Measurements from ENCODE around the gene POFUT1.

POFUT1 gene

DNA sequence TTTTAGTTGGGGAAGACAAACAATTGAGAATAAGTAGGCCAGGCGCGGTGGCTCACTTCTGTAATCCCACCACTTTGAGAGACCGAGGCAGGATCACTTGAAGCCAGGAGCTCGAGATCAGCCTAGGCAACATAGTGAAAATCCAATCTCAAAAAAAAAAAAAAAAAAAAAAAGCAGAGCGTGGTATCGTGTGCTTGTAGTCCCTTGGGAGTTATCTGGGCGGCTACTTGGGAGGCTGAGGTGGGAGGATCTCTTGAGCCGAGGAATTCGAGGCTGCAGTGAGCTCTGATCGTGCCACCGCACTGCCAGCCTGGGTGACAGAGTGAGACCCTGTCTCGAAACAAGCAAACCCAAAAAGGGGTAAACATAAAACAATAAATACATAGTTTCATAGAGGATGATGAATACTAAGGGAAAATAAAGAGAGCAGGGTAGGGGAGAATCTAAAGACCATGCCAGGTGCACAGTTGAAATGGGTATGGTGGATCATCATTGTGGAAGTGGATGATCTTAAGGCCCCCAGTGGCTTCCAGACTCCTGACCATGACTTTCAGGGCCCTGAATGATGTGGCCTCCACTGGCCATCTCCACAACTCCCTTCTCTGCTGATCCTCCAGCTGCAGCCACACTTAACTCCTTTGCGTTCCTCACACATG, 947 bp downstream of the POFUT1 start:
- no peak for DNase-seq

DNA sequence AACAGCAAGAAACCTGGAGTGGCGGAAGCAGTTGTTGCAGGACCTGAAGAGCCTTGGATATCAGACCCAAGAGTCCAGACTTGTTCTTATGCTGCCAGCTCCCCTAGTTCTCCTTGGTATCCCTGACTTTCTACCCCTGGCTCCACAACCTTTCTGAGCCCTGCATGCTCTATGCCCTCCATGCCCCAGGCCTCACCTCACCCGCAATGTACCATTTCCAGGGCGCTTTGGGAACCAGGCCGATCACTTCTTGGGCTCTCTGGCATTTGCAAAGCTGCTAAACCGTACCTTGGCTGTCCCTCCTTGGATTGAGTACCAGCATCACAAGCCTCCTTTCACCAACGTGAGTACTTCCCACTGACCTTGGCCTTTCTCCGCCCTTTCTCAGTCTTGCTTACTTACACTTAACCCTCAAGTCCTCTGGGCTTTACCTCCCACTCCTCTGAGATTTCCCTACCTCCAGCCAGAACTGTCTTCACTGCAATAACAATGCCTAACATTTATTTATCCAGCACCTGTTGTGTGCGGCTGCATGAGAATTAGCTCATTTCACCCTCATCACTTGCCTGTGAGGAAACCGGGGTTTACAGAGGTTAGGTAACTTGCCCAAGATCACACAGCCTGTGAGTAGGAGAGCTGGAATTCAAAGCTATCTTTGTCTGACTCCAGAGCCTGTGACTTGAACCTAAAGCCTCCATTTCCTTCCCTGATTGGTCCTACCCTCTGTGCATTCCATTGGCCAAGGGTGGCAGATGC, 2.3 kb downstream of the POFUT1 start:
- DNase-seq: no peak

DNA sequence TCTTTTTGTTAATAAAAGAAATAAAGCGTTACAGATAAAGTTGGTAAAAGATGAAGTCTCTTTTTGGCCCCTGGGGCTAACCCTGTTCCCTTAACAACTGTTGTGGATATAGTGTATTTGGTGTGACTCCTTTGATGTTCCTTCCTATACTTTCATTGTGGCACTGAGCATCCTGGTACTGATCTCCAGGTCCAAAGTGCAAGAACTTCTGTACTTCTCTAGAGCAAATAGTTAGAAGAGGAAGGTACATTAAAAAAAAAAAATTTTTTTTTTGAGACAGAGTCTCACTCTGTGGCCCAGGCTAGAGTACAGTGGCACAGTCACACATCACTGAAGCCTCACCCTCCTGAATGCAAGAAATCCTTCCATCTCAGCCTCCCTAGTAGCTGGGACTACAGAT, 6.2 kb downstream of the POFUT1 start:
- no peak for DNase-seq

GRCh38 chr20:32215147-32215546, 7.5 kb downstream of the POFUT1 start:
- DNase-seq: no peak

- no peak for DNase-seq
Measured at GRCh38 chr20:32215729-32216128, 8.0 kb downstream of the POFUT1 start.

GRCh38 chr20:32216179-32217142, 8.8 kb downstream of the POFUT1 start:
- no peak for DNase-seq

DNA sequence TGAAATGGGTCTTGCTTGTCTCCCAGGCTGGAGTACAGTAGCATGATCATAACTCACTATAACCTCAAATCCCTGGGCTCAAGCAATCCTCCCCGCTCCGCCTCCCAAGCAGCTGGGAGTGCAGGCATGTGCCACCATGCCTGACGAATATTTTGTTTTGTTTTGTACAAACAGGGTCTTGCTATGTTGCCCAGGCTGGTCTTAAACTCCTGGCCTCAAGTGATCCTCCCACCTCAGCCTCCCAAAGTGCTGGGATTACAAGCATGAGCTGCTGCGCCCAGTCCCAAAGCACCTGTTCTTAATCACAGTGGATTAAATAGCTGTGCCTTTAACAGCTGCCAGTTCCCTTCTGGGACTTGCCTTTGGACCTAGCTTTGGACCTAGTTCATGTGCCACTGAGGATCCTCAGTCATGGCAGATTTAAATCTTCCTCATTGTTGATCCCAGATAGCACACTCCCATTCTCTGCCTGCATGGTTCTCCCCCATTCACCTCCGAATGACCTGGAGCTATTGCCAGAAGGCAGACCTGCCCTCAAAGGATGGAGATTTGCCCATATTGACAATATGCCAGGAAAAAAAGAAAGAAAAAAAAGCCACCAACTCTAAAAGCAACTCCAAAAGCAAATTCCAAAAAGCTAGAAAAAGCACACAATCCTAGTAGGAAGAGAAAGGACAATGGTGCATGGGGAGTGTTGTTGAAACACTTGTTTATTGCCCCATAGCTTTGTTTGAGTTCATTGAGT, 10.6 kb downstream of the POFUT1 start:
- no peak for DNase-seq

GRCh38 chr20:32224463-32224862, 16.8 kb downstream of the POFUT1 start:
- no peak for DNase-seq

DNA sequence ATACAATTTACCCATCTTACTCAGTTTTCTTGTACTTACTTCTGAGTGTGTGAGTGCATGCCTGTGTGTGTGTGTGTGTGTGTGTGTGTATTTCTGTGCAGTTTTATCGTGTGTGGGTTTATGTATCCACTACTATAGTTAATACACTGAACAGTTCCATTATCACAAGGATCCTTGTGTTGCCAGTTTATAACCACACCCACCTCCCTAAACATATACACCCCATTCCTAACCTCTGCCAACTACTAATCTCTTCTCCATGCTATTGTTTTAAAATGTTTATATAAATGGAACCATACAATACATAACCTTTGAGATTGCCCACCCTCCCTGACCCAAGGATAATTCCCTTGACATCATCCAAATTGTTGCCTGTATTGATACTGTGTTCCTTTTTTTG, 18.7 kb downstream of the POFUT1 start:
- no peak for DNase-seq

DNA sequence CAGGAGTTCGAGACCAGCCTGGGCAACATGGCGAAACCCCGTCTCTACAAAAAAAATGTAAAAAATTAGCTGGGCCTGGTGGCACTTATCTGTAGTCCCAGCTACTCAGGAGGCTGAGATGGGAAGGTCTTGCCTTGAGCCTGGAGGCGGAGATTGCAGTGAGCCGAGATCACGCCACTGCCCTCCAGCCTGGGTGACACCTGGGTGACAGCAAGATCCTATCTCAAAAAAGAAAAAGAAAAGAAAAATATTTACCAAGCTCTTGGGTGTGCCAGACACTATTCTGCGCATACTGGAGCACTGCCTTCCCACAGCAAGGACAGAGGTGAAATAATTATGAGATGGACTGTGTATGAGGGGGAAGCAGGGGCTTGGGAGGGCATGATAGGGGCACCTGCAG, 19.6 kb downstream of the POFUT1 start:
- no peak for DNase-seq

DNA sequence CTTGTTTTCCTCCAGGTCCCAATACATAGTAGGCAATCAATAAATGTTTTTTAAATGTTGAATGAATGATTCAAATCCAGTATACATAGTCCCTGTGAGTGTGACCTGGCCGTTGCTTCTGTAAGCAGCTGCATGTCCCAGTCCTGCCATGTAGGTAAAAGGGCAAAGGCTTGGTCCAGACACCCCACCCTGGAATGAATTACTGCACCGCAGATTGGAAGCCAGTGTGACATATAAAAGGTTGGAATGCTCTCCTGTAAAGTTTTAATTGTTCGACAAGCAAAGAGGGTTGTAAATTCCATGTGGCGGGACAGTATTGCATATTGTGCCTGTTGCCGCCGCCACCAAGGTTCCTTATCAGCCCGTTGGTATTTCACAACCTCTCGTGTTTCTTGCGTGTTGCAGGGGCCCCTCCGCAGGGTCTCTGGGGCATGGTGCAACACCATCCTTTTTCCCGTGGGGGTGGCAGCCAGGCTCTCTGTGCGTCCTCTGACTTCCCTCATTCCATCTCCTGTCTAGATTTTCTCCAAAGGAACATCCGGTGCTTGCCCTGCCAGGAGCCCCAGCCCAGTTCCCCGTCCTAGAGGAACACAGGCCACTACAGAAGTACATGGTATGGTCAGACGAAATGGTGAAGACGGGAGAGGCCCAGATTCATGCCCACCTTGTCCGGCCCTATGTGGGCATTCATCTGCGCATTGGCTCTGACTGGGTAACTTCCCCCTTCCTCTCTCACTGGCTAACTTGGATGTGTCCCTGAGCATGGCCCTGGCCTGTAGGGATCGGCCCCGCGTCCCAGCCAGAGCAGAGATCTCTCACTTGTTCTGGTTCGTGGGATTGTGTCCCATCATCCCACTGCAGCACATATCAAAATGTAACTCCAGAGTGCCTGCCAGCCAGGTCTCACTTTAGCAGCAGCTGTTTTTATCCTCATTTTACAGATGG, 20.3 kb downstream of the POFUT1 start:
- no peak for DNase-seq

GRCh38 chr20:32229251-32229747, 21.6 kb downstream of the POFUT1 start:
- DNase-seq: no peak

DNA sequence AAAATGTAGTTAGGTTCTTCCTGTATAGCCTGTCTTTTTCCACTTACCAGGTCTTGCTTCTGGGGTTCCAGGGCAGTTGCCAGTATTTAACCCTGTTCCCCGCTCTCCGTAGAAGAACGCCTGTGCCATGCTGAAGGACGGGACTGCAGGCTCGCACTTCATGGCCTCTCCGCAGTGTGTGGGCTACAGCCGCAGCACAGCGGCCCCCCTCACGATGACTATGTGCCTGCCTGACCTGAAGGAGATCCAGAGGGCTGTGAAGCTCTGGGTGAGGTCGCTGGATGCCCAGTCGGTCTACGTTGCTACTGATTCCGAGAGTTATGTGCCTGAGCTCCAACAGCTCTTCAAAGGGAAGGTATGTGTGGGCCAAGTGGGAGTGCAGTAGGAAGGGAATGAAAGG, 23.0 kb downstream of the POFUT1 start:
- DNase-seq: no peak

DNA sequence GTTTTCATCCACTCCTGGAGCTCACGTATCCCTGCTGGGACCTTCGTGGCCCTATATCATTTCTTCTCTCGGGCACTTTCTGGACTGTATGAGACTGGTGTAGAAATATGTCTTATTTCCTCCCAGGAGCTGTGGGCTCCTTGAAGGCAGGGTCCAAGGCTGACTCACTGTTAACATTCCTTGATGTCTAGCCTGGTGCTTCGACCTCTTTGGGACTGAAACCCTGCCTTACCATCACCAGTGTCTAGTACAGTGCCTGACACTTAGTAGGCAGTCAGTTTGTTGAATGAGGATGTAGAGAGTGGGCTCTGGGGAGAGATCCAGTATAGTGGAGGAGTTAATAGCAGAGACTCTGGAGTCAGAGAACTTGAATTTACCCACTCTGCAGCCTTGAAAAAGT, 23.6 kb downstream of the POFUT1 start:
- no peak for DNase-seq

DNA sequence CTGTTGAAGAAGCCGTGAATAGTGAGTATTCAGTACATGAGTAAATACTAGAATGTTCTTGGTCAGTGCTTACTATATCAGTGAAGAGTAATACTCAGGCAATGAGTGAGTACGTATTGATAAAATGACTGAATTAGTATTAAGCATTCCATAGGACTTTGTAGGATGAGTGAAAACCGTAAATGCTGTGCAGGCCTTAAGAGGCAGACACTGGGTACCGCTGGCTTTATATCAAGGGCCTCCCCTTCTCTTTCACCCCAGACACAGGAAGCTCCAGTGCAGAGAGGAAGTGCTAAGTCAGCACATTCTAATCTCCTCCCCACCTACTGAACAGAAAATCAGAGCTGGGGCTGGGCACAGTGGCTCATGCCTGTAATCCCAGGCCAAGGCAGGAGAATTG, 24.2 kb downstream of the POFUT1 start:
- no peak for DNase-seq

DNA sequence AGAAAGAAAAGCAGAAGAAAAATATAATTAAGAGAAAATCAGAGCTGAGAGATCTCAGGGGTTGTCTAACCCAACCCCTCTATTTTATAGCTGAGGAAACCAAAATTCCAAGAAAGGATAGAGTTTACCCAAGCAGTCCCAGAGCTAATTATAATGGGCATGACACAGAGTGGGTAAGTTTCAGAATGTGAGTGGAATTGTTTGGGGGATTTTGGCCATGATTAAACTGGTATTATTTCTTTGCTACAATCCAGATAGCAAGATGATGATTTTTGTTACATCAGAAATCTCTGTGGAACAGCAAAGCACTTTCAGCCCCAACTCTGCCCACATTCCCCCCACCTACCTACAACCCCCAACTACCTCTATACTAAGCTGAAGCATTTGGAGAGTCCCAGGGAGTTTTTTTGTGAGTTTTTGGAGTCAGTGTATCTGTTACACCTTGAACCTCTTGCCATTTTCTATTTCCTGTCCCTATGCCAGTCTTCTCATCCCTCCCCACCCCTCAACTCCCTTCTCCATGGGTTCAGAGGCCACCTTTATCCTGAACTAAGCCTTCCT, 24.7 kb downstream of the POFUT1 start:
- no peak for DNase-seq

DNA sequence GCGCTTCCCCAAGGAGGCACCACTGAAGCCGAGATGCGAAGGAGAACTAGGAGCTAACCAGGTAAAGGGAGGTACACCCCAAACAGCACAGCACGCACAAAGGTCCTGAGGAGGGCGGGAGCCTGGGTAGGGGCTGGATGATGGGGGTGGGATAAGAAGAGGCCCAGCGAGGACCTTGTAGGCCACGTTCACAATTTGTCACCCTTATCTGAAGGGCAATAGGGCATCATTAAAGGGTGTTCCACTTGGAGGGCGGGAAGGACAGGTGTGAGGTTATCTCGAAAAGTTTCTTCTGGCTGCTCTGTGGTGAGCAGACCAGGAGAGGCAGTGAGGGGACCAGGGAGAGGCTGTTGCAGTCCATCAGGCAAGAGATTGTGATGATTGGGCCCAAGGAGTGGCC, 25.6 kb downstream of the POFUT1 start:
- DNase-seq: no peak

DNA sequence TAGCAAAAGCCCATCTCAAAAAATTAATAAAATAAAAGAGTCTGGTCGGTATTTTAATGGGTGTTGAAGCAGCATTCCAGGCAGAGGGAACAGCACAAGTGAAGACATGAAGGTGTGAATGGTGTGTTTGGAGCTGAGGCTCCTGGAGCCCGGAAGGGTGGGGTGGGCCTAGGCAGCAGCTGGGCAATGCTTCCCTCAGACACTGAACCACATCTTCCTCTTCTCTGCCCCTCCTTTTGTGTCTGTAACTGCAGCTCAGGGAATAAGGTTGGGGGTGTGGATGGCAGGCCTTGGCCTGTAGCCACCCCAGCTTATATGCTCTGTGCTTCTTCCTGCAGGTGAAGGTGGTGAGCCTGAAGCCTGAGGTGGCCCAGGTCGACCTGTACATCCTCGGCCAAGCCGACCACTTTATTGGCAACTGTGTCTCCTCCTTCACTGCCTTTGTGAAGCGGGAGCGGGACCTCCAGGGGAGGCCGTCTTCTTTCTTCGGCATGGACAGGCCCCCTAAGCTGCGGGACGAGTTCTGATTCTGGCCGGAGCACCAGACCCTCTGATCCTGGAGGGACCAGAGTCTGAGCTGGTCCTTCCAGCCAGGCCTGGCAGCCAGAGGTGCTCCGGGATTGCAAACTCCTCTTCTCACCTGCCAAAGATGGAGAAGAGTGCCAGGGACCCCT, 26.6 kb downstream of the POFUT1 start:
- no peak for DNase-seq

- no peak for DNase-seq
Measured at GRCh38 chr20:32235331-32236047, 27.8 kb downstream of the POFUT1 start.

GRCh38 chr20:32236048-32236533, 28.4 kb downstream of the POFUT1 start:
- no peak for DNase-seq

Measured in right hindlimb (tissue), 1 donor.